H9 (cell line): ENCODE measurements around the gene RIGI. TPM values are rescaled to one million over a fixed set of nuclear protein-coding genes. Genes with fewer than 3 reads are reported as not detected.

ENCODE experiments used
- DNase-seq: peaks from one replicate; pipeline ENCODE4 v3.0.0-alpha.2; 2017
- H2AFZ ChIP-seq: one replicate; pipeline ENCODE4 v1.6.1; 2013; ENCODE audit warnings: mild to moderate bottlenecking, low read length, control low read depth, moderate library complexity
- H2AK5ac ChIP-seq: 2 replicates; pipeline ENCODE4 v1.6.1; 2013; ENCODE audit warnings: low read length, control low read depth, mixed read lengths; ENCODE audit not compliant: insufficient read length
- H2BK120ac ChIP-seq: one replicate; pipeline ENCODE4 v1.6.1; 2013; ENCODE audit warnings: low read depth, mild to moderate bottlenecking, low read length, control low read depth, inconsistent platforms; ENCODE audit not compliant: poor library complexity, severe bottlenecking
- H2BK12ac ChIP-seq: 2 replicates; pipeline ENCODE4 v1.6.1; 2013; ENCODE audit warnings: low read length, control low read depth, mixed read lengths, low read depth; ENCODE audit not compliant: insufficient read length
- H2BK15ac ChIP-seq: 2 replicates; pipeline ENCODE4 v1.6.1; 2013; ENCODE audit warnings: low read depth, low read length, control low read depth
- H2BK20ac ChIP-seq: one replicate; pipeline ENCODE4 v1.6.1; 2013; ENCODE audit warnings: low read depth, mild to moderate bottlenecking, low read length, control low read depth, inconsistent platforms; ENCODE audit not compliant: poor library complexity, severe bottlenecking
- H2BK5ac ChIP-seq: 2 replicates; pipeline ENCODE4 v1.6.1; 2013; ENCODE audit warnings: low read length, control low read depth, mixed read lengths; ENCODE audit not compliant: insufficient read length
- H3K14ac ChIP-seq: 2 replicates; pipeline ENCODE4 v1.6.1; 2013; ENCODE audit warnings: low read length, control low read depth; ENCODE audit not compliant: insufficient read depth
- H3K18ac ChIP-seq: 2 replicates; pipeline ENCODE4 v1.6.1; 2013; ENCODE audit warnings: low read depth, mild to moderate bottlenecking, mixed read lengths, low read length, control low read depth; ENCODE audit not compliant: insufficient read length
- H3K23ac ChIP-seq: 2 replicates; pipeline ENCODE4 v1.6.1; 2013; ENCODE audit warnings: low read length, control low read depth, mixed read lengths, low read depth; ENCODE audit not compliant: insufficient read length
- H3K23me2 ChIP-seq: 2 replicates; pipeline ENCODE4 v1.6.1; 2013; ENCODE audit warnings: low read depth, mild to moderate bottlenecking, mixed read lengths, low read length, control low read depth; ENCODE audit not compliant: insufficient read length, poor library complexity, severe bottlenecking
- H3K27ac ChIP-seq: 2 replicates; pipeline ENCODE4 v1.5.1; 2013; ENCODE audit warnings: low read length, control low read depth, mixed read lengths, low read depth; ENCODE audit not compliant: insufficient read length
- H3K27me3 ChIP-seq: 2 replicates; pipeline ENCODE4 v1.6.1; 2013; ENCODE audit warnings: low read length, control low read depth, inconsistent platforms; ENCODE audit not compliant: insufficient read depth
- H3K4ac ChIP-seq: 2 replicates; pipeline ENCODE4 v1.6.1; 2013; ENCODE audit warnings: low read depth, mild to moderate bottlenecking, control low read depth, inconsistent platforms, low read length, moderate library complexity
- H3K4me1 ChIP-seq: 2 replicates; pipeline ENCODE4 v1.6.1; 2013; ENCODE audit warnings: low read length, control low read depth, inconsistent platforms; ENCODE audit not compliant: insufficient read depth
- H3K4me2 ChIP-seq: 2 replicates; pipeline ENCODE4 v1.6.1; 2013; ENCODE audit warnings: low read length, control low read depth, mixed read lengths; ENCODE audit not compliant: insufficient read length, insufficient read depth
- H3K56ac ChIP-seq: 2 replicates; pipeline ENCODE4 v1.6.1; 2013; ENCODE audit warnings: low read depth, mild to moderate bottlenecking, mixed read lengths, low read length, control low read depth; ENCODE audit not compliant: insufficient read length
- H3K79me1 ChIP-seq: 2 replicates; pipeline ENCODE4 v1.6.1; 2013; ENCODE audit warnings: low read depth, mild to moderate bottlenecking, moderate library complexity, low read length, control low read depth, inconsistent platforms; ENCODE audit not compliant: insufficient read depth, poor library complexity, severe bottlenecking
- H3K79me2 ChIP-seq: 2 replicates; pipeline ENCODE4 v1.6.1; 2013; ENCODE audit warnings: low read length, control low read depth, inconsistent platforms; ENCODE audit not compliant: insufficient read depth
- H3K9ac ChIP-seq: 2 replicates; pipeline ENCODE4 v1.6.1; 2013; ENCODE audit warnings: low read length, control low read depth, mixed read lengths; ENCODE audit not compliant: insufficient read length; ENCODE audit errors: extremely low read depth
- H3K9me3 ChIP-seq: one replicate; pipeline ENCODE4 v1.6.1; 2013; ENCODE audit warnings: low read depth, low read length, inconsistent platforms; ENCODE audit not compliant: control insufficient read depth
- H3T11ph ChIP-seq: one replicate; pipeline ENCODE4 v1.6.1; 2013; ENCODE audit warnings: mild to moderate bottlenecking, low read length, control low read depth, inconsistent platforms
- H4K20me1 ChIP-seq: one replicate; pipeline ENCODE4 v1.6.1; 2013; ENCODE audit not compliant: control insufficient read depth, insufficient read length, insufficient read depth
- H4K5ac ChIP-seq: 2 replicates; pipeline ENCODE4 v1.6.1; 2013; ENCODE audit warnings: low read depth, mild to moderate bottlenecking, mixed read lengths, low read length, control low read depth; ENCODE audit not compliant: insufficient read length
- H4K8ac ChIP-seq: replicated peaks from 2 replicates; pipeline ENCODE4 v1.6.1; 2013; ENCODE audit warnings: low read length, control low read depth, mixed read lengths, low read depth; ENCODE audit not compliant: insufficient read length
- H4K91ac ChIP-seq: 2 replicates; pipeline ENCODE4 v1.6.1; 2013; ENCODE audit warnings: low read depth, mild to moderate bottlenecking, moderate library complexity, mixed read lengths, low read length, control low read depth; ENCODE audit not compliant: insufficient read length
- H3K27ac Mint-ChIP-seq, 3 experiments: 2 replicates in 2 of 3; 3 replicates in 1 of 3; pipeline ENCODE4 v1.8.0; 2020 to 2021; ENCODE audit warnings: mixed read lengths in 3 of 3, mild to moderate bottlenecking in 1 of 3, moderate library complexity in 1 of 3
- H3K27me3 Mint-ChIP-seq: 2 replicates; pipeline ENCODE4 v1.8.0; 2021; ENCODE audit warnings: low read depth, mild to moderate bottlenecking, moderate library complexity, mixed read lengths
- H3K36me3 Mint-ChIP-seq, 3 experiments: 2 replicates in 2 of 3; 3 replicates in 1 of 3; pipeline ENCODE4 v1.8.0; 2020 to 2021; ENCODE audit warnings: low read depth in 3 of 3, mixed read lengths in 3 of 3; ENCODE audit not compliant: insufficient read depth in 1 of 3
- H3K4me1 Mint-ChIP-seq, 2 experiments: 2 replicates each; pipeline ENCODE4 v1.8.0; 2020; ENCODE audit warnings: mixed read lengths in 2 of 2
- H3K4me3 Mint-ChIP-seq, 2 experiments: 2 replicates in 1 of 2; 3 replicates in 1 of 2; pipeline ENCODE4 v1.8.0; 2020 to 2021; ENCODE audit warnings: mild to moderate bottlenecking in 2 of 2, mixed read lengths in 2 of 2, moderate library complexity in 1 of 2
- H3K9me3 Mint-ChIP-seq, 2 experiments: 2 replicates in 1 of 2; 3 replicates in 1 of 2; pipeline ENCODE4 v1.8.0; 2020; ENCODE audit warnings: mild to moderate bottlenecking in 2 of 2, mixed read lengths in 2 of 2, moderate library complexity in 1 of 2
- WGBS: extraction: QIAGEN DNeasy Blood & Tissue Kit; methylation state at CpG from one replicate; pipeline ENCODE4 v1.1.7; 2013; ENCODE audit warnings: missing lambda C conversion rate, low lambda C conversion rate, mixed read lengths; ENCODE audit not compliant: insufficient read length; ENCODE audit errors: extremely low coverage; 5-methylcytosine and 5-hydroxymethylcytosine counted together
- total RNA-seq: library from RNA; stranded (reverse); gene quantifications from 2 replicates; pipeline ENCODE4 v1.2.1, GENCODE V29; 2021
- TF ChIP-seq, protein P1 (sequence below): fragments of 200-600 bp; sonication (generic); conservative IDR thresholded peaks from 3 replicates; pipeline ENCODE4 v1.8.0; 2021; ENCODE audit warnings: antibody characterized with exemption, mild to moderate bottlenecking

The RIGI gene
- total RNA-seq, 1 experiment from 2014 or later, result 4.1 TPM

DNA sequence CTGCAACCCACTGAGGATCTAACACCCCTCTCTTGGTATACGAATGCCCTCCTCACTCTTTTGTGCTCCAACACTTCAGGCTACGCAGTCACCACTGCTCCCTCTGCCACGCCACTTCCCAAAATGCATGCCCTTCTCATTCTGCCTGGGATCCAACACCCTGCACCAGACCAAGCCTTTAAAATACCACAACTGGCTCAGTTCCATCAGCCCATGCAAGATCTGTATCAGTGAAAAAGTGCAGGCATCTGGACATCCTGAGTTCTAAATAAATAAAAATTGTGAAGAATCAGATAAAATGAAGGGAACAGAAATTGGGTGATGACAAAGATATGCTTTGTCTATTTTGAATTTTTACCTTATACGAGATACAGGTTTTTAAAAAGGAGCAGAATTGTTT lies 44.3 kb upstream of the RIGI start:
- H3K27ac ChIP-seq, result no peak overlapping the region
- no peak overlapping the region for H3K9ac ChIP-seq
- H3K14ac ChIP-seq, result no peak overlapping the region
- TF ChIP-seq, protein P1, sequence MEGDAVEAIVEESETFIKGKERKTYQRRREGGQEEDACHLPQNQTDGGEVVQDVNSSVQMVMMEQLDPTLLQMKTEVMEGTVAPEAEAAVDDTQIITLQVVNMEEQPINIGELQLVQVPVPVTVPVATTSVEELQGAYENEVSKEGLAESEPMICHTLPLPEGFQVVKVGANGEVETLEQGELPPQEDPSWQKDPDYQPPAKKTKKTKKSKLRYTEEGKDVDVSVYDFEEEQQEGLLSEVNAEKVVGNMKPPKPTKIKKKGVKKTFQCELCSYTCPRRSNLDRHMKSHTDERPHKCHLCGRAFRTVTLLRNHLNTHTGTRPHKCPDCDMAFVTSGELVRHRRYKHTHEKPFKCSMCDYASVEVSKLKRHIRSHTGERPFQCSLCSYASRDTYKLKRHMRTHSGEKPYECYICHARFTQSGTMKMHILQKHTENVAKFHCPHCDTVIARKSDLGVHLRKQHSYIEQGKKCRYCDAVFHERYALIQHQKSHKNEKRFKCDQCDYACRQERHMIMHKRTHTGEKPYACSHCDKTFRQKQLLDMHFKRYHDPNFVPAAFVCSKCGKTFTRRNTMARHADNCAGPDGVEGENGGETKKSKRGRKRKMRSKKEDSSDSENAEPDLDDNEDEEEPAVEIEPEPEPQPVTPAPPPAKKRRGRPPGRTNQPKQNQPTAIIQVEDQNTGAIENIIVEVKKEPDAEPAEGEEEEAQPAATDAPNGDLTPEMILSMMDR, result no peak
- H4K20me1 ChIP-seq, result no peaks in the 10 kb centered on the region
- no peaks in the 10 kb centered on the region for H3K4me1 ChIP-seq
- no peak for DNase-seq
- no peaks in the 10 kb centered on the region for H3K27me3 Mint-ChIP-seq
- peaks cover 5% of the 10 kb centered on the region for H3K23me2 ChIP-seq
- no peaks in the 10 kb centered on the region for H3K9me3 Mint-ChIP-seq
- H2BK5ac ChIP-seq, result no peak overlapping the region
- no peaks in the 10 kb centered on the region for H3K27me3 ChIP-seq
- WGBS, result no CpG with 5 or more reads among the region's 4 CpGs
- H2BK120ac ChIP-seq, result no peak overlapping the region
- H3K79me1 ChIP-seq, result peaks cover 6% of the 10 kb centered on the region
- H3K4me3 Mint-ChIP-seq, result no peak overlapping the region
- H3K56ac ChIP-seq, result no peak overlapping the region
- H3K9me3 ChIP-seq, result no peaks in the 10 kb centered on the region
- H3K23ac ChIP-seq, result no peak overlapping the region
- H3K79me2 ChIP-seq, result peaks cover 11% of the 10 kb centered on the region; the same call in 1 of the 2 replicates
- H3K4me2 ChIP-seq, result no peak overlapping the region
- H2BK12ac ChIP-seq, result no peak overlapping the region
- H4K5ac ChIP-seq, result no peak overlapping the region
- no peak overlapping the region for H2AK5ac ChIP-seq
- H3T11ph ChIP-seq, result no peak overlapping the region
- peak overlapping the region in 2 of 3 experiments; percentile 2 to 3; a peak in 2 of 7 replicates for H3K27ac Mint-ChIP-seq
- H2BK15ac ChIP-seq, result no peak overlapping the region
- no peak overlapping the region for H2BK20ac ChIP-seq
- peaks cover 9 to 15% of the 10 kb centered on the region in 2 experiments for H3K4me1 Mint-ChIP-seq
- H3K4ac ChIP-seq, result no peak overlapping the region
- H2AFZ ChIP-seq, result no peak overlapping the region
- H3K36me3 Mint-ChIP-seq, result peaks cover 22 to 33% (median 30%) of the 10 kb centered on the region in 3 experiments; a peak in 6 of 7 replicates
- H4K8ac ChIP-seq, result no peak overlapping the region
- H3K18ac ChIP-seq, result no peak overlapping the region
- no peak overlapping the region for H4K91ac ChIP-seq
